ENCODE results near the gene NLGN3. TPM values are rescaled to one million over a fixed set of nuclear protein-coding genes. Genes with fewer than 3 reads are reported as not detected.

Gene NLGN3
- polyA plus RNA-seq, 3 donors: 0.05 to 0.80 TPM; not detected in 1

GRCh38 chrX:71184092-71184491 lies 39.5 kb downstream of the NLGN3 start:
- WGBS (ENCODE audit: insufficient coverage): no CpG with 5 or more reads among the region's 5 CpGs

DNA sequence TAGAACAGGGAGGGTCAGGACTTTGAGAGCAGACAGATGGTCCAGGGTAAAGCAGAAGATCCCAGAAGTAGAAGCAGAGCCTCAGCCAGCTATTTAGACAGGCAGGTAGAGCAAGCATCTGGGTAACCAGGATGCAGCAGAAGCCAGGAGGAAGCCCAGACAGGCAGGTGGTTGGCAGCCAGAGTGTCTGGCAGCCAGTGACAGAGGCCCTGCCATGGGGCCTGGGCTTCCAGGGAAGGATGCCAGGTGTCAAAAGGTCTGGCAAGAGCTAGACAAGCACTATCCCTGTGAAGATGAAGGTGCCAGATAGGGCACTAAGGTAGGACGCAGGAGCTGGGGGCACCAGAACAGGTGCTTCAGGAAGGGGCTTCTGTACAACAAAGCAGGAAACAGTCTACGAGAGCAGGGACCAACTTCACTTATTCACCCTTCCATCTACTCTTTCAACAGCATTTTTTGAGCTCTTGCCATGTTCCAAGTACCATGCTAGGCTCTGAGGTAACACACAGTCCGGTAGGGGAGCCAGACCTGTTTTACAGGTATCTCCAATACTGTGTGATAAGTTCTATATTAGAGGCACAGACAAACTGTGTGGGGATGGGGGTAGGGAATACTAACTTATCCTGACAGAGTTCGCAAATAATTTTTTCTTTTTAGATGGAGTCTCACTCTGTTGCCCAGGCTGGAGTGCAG lies 40.3 kb downstream of the NLGN3 start:
- Histone ChIP-seq H3K9ac (ENCODE audit: insufficient read depth, low read length, poor library complexity, severe bottlenecking) (no peak overlapping the region), H3K4me1 (ENCODE audit: control insufficient read depth in 1 of 2, insufficient read depth in 2 of 2, low read length in 2 of 2) (peaks cover 6 to 11% of the 10 kb centered on the region in 2 donors), H3K4me3 (replicated peaks in 1 of 3; ENCODE audit: low read depth in 2 of 3, low read length in 3 of 3) (no peak overlapping the region), H3K4me2 (replicated peaks; ENCODE audit: extremely low read depth, low read length, poor library complexity, severe bottlenecking) (no peak overlapping the region), H3K36me3 (replicated peaks in 1 of 2; ENCODE audit: control insufficient read depth in 1 of 2, insufficient read depth in 2 of 2, low read length in 2 of 2) (peaks cover 2 to 20% of the 10 kb centered on the region in 2 donors), H2AFZ (ENCODE audit: insufficient read depth, low read depth, low read length, poor library complexity, severe bottlenecking) (no peak overlapping the region), H3K27ac (ENCODE audit: low read depth in 1 of 2, low read length in 2 of 2) (no peak overlapping the region), H4K20me1 (ENCODE audit: insufficient read depth, low read length) (no peaks in the 10 kb centered on the region), H3K9me3 (replicated peaks in 1 of 2; ENCODE audit: control insufficient read depth in 1 of 2, insufficient read depth in 1 of 2, low read length in 2 of 2) (no peaks in the 10 kb centered on the region), H3K79me2 (ENCODE audit: insufficient read depth, low read length) (peaks cover 6% of the 10 kb centered on the region), H3K27me3 (ENCODE audit: control insufficient read depth in 2 of 2, insufficient read depth in 2 of 2, low read length in 2 of 2) (no peaks in the 10 kb centered on the region)
- DNase-seq: no peak
- 100% methylated on average over 1 of the region's 4 CpGs for WGBS (ENCODE audit: insufficient coverage)
- no peak overlapping the region for H3K4me3 Mint-ChIP-seq
- intact Hi-C loops (cut with micrococcal nuclease): loop anchor here (5.0 to 10.0 kb wide), 3 partner anchors 68 to 1050 kb away; partner anchors contain the start of genes FOXO4 (in 1 of the 2), IGBP1 (in 1 of the 2) and MED12 (in 1 of the 2)
- TF ChIP-seq CTCF (IDR thresholded peaks at IDR 0.05): no peak
- peaks cover 0 to 7% (median 2%) of the 10 kb centered on the region in 3 donors for H3K27me3 Mint-ChIP-seq (ENCODE audit: low read depth in 3 of 3)
- H3K27ac Mint-ChIP-seq: peak overlapping the region in 2 of 7 donors; percentile 33 to 60
- H3K4me1 Mint-ChIP-seq: peaks cover 9% of the 10 kb centered on the region
- peaks cover 6 to 16% of the 10 kb centered on the region in 2 donors for H3K36me3 Mint-ChIP-seq
- peaks cover 0 to 3% (median 0%) of the 10 kb centered on the region in 7 donors for H3K9me3 Mint-ChIP-seq

More at GRCh38 chrX:71184092-71184491, 39.5 kb downstream of the NLGN3 start:
- Histone ChIP-seq H3K36me3 (replicated peaks in 1 of 2; ENCODE audit: control insufficient read depth in 1 of 2, insufficient read depth in 2 of 2, low read length in 2 of 2) (peaks cover 5 to 20% of the 10 kb centered on the region in 2 donors), H3K27me3 (ENCODE audit: control insufficient read depth in 2 of 2, insufficient read depth in 2 of 2, low read length in 2 of 2) (no peaks in the 10 kb centered on the region), H3K4me1 (ENCODE audit: control insufficient read depth in 1 of 2, insufficient read depth in 2 of 2, low read length in 2 of 2) (peaks cover 6 to 11% of the 10 kb centered on the region in 2 donors), H3K9ac (ENCODE audit: insufficient read depth, low read length, poor library complexity, severe bottlenecking) (no peak overlapping the region), H3K79me2 (ENCODE audit: insufficient read depth, low read length) (peaks cover 6% of the 10 kb centered on the region), H3K9me3 (replicated peaks in 1 of 2; ENCODE audit: control insufficient read depth in 1 of 2, insufficient read depth in 1 of 2, low read length in 2 of 2) (no peaks in the 10 kb centered on the region), H2AFZ (ENCODE audit: insufficient read depth, low read depth, low read length, poor library complexity, severe bottlenecking) (no peak overlapping the region), H3K4me2 (replicated peaks; ENCODE audit: extremely low read depth, low read length, poor library complexity, severe bottlenecking) (no peak overlapping the region), H3K4me3 (replicated peaks in 1 of 3; ENCODE audit: low read depth in 2 of 3, low read length in 3 of 3) (no peak overlapping the region), H4K20me1 (ENCODE audit: insufficient read depth, low read length) (no peaks in the 10 kb centered on the region), H3K27ac (ENCODE audit: low read depth in 1 of 2, low read length in 2 of 2) (no peak overlapping the region)
- Mint-ChIP-seq H3K27me3 (ENCODE audit: low read depth in 3 of 3) (peaks cover 0 to 7% (median 2%) of the 10 kb centered on the region in 3 donors), H3K4me1 (peaks cover 9% of the 10 kb centered on the region), H3K4me3 (no peak overlapping the region), H3K9me3 (peaks cover 0 to 3% (median 0%) of the 10 kb centered on the region in 7 donors), H3K27ac (no peak overlapping the region), H3K36me3 (peaks cover 6 to 18% of the 10 kb centered on the region in 2 donors)
- TF ChIP-seq CTCF (IDR thresholded peaks at IDR 0.05): no peak
- no peak for DNase-seq
- intact Hi-C loops (cut with micrococcal nuclease): loop anchor here (5.0 to 10.0 kb wide), 3 partner anchors 67 to 1049 kb away; partner anchors contain the start of genes FOXO4 (in 1 of the 2), IGBP1 (in 1 of the 2) and MED12 (in 1 of the 2)
